WTC11 (cell line): ENCODE data around the gene CFAP97. TPM values are rescaled to one million over a fixed set of nuclear protein-coding genes. Genes with fewer than 3 reads are reported as not detected.

Source experiments
- ATAC-seq: fragments of 200-7000 bp; cut with Tn5 transposase; 2 replicates; pipeline ENCODE4 v1.10.0; 2021; ENCODE audit warnings: mild to moderate bottlenecking, moderate library complexity
- CTCF ChIA-PET: fragments of 300-600 bp; sonication (Branson Sonifier 250); formaldehyde crosslinking; loops from one replicate; lab custom pipeline; 2021; ENCODE audit warnings: antibody characterized with exemption; lab: Charles Lee
- POLR2A ChIA-PET: fragments of 350-600 bp; sonication (Branson Sonifier 250); formaldehyde crosslinking; loops from one replicate; lab custom pipeline; 2021; ENCODE audit warnings: antibody characterized with exemption; lab: Charles Lee
- DNase-seq: peaks from one replicate; pipeline ENCODE4 v3.0.0; 2021; ENCODE audit warnings: low spot score
- H3K27ac Mint-ChIP-seq: 2 replicates; pipeline ENCODE4 v1.8.0; 2021; ENCODE audit warnings: mixed read lengths
- H3K27me3 Mint-ChIP-seq: 2 replicates; pipeline ENCODE4 v1.8.0; 2021; ENCODE audit warnings: low read depth, mild to moderate bottlenecking, moderate library complexity, mixed read lengths
- H3K36me3 Mint-ChIP-seq: 2 replicates; pipeline ENCODE4 v1.8.0; 2021; ENCODE audit warnings: mixed read lengths
- H3K4me1 Mint-ChIP-seq: 2 replicates; pipeline ENCODE4 v1.8.0; 2022; ENCODE audit warnings: mixed read lengths
- H3K4me3 Mint-ChIP-seq: 2 replicates; pipeline ENCODE4 v1.8.0; 2021; ENCODE audit warnings: mild to moderate bottlenecking, moderate library complexity, mixed read lengths
- H3K9me3 Mint-ChIP-seq: 2 replicates; pipeline ENCODE4 v1.8.0; 2021; ENCODE audit warnings: mixed read lengths
- ARID4B ChIP-seq: sonication (generic); formaldehyde crosslinking; IDR thresholded peaks from 2 replicates; pipeline ENCODE4 v1.8.0; 2023; ENCODE audit warnings: missing genetic modification reagents, mild to moderate bottlenecking, borderline replicate concordance
- ATF1 ChIP-seq: sonication (generic); formaldehyde crosslinking; IDR thresholded peaks from 2 replicates; pipeline ENCODE4 v1.8.1; 2023; ENCODE audit warnings: mild to moderate bottlenecking, moderate library complexity, missing genetic modification reagents
- ATF2 ChIP-seq: sonication (generic); formaldehyde crosslinking; IDR thresholded peaks from 2 replicates; pipeline ENCODE4 v1.8.1; 2022; ENCODE audit warnings: low read depth, missing genetic modification reagents, borderline replicate concordance
- CBFB ChIP-seq: sonication (generic); formaldehyde crosslinking; IDR thresholded peaks from 2 replicates; pipeline ENCODE4 v1.8.1; 2022; ENCODE audit warnings: mild to moderate bottlenecking, low read depth, missing genetic modification reagents
- CTCF ChIP-seq: fragments of 200-600 bp; IDR thresholded peaks from 2 replicates; pipeline ENCODE4 v1.8.0; 2022; ENCODE audit warnings: antibody characterized with exemption
- E2F5 ChIP-seq: sonication (generic); formaldehyde crosslinking; IDR thresholded peaks from 2 replicates; pipeline ENCODE4 v1.8.1; 2022; ENCODE audit warnings: mild to moderate bottlenecking, moderate library complexity, missing genetic modification reagents
- EMX1 ChIP-seq: fragments of 250-450 bp; sonication (Bioruptor Pico); IDR thresholded peaks from 2 replicates; pipeline ENCODE4 v1.8.0; 2021; ENCODE audit warnings: mild to moderate bottlenecking
- FOXK1 ChIP-seq: sonication (generic); formaldehyde crosslinking; IDR thresholded peaks from 2 replicates; pipeline ENCODE4 v1.8.0; 2022; ENCODE audit warnings: mild to moderate bottlenecking, moderate library complexity, missing genetic modification reagents
- JUN ChIP-seq: sonication (generic); formaldehyde crosslinking; IDR thresholded peaks from 2 replicates; pipeline ENCODE4 v1.8.0; 2023; ENCODE audit warnings: mild to moderate bottlenecking, missing genetic modification reagents
- MLX ChIP-seq: sonication (generic); formaldehyde crosslinking; IDR thresholded peaks from 2 replicates; pipeline ENCODE4 v1.8.1; 2023; ENCODE audit warnings: mild to moderate bottlenecking, missing genetic modification reagents, moderate library complexity
- MYBL2 ChIP-seq: sonication (generic); formaldehyde crosslinking; IDR thresholded peaks from 2 replicates; pipeline ENCODE4 v1.8.1; 2023; ENCODE audit warnings: mild to moderate bottlenecking, moderate library complexity, missing genetic modification reagents
- NFYB ChIP-seq: sonication (generic); formaldehyde crosslinking; conservative IDR thresholded peaks from 2 replicates; pipeline ENCODE4 v1.8.0; 2022; ENCODE audit warnings: low read depth, missing genetic modification reagents
- SP1 ChIP-seq: sonication (generic); formaldehyde crosslinking; conservative IDR thresholded peaks from 2 replicates; pipeline ENCODE4 v1.8.1; 2022; ENCODE audit warnings: missing genetic modification reagents
- USF2 ChIP-seq: sonication (generic); formaldehyde crosslinking; IDR thresholded peaks from 2 replicates; pipeline ENCODE4 v1.8.1; 2023; ENCODE audit warnings: mild to moderate bottlenecking, missing genetic modification reagents, moderate library complexity
- ZBTB43 ChIP-seq: sonication (generic); formaldehyde crosslinking; IDR thresholded peaks from 2 replicates; pipeline ENCODE4 v1.8.1; 2023; ENCODE audit warnings: mild to moderate bottlenecking, missing genetic modification reagents
- ZNF121 ChIP-seq: sonication (generic); formaldehyde crosslinking; IDR thresholded peaks from 2 replicates; pipeline ENCODE4 v1.8.0; 2023; ENCODE audit warnings: missing genetic modification reagents
- ZNF138 ChIP-seq: sonication (generic); formaldehyde crosslinking; conservative IDR thresholded peaks from 2 replicates; pipeline ENCODE4 v1.8.1; 2022; ENCODE audit warnings: mild to moderate bottlenecking, moderate library complexity, missing genetic modification reagents
- ZNF425 ChIP-seq: fragments of 250-450 bp; sonication (Bioruptor Pico); conservative IDR thresholded peaks from 2 replicates; pipeline ENCODE4 v1.9.0; 2021; ENCODE audit warnings: mild to moderate bottlenecking
- total RNA-seq: library from RNA; stranded (reverse); gene quantifications from 3 replicates; pipeline ENCODE4 v1.2.3, GENCODE V29; 2021

CFAP97 gene
- total RNA-seq, 1 experiment from 2014 or later, result 40.3 TPM

GRCh38 chr4:185141777-185142176 lies 62.0 kb downstream of the CFAP97 start (continued):
- TF ChIP-seq CTCF, result no peak
- no peak for TF ChIP-seq ARID4B (CRISPR knock-in tag)
- TF ChIP-seq NFYB (CRISPR knock-in tag), result no peak
- TF ChIP-seq ATF1, result no peak
- TF ChIP-seq E2F5, result no peak
- TF ChIP-seq ZNF121, result no peak
- no peak for TF ChIP-seq EMX1
- TF ChIP-seq, all 79 proteins: peak for 0

- no peak for DNase-seq
- no peaks in the 10 kb centered on the region for H3K36me3 Mint-ChIP-seq
- no peak overlapping the region for H3K4me3 Mint-ChIP-seq
- no peaks in the 10 kb centered on the region for H3K9me3 Mint-ChIP-seq
- H3K27ac Mint-ChIP-seq, result no peak overlapping the region
- ChIA-PET CTCF (interaction anchor here (0.7 kb wide), 2 partner anchors 42 to 120 kb away, joined by 3 to 5 read pairs; no protein-coding TSS in a partner anchor), POLR2A (no interaction called here)
- peaks cover 5% of the 10 kb centered on the region; the same call in 1 of the 2 replicates for H3K27me3 Mint-ChIP-seq
- H3K4me1 Mint-ChIP-seq, result peaks cover 22% of the 10 kb centered on the region
- ATAC-seq, result no peak
- TF ChIP-seq ZBTB43 (CRISPR knock-in tag), result no peak
- no peak for TF ChIP-seq ZNF138 (CRISPR knock-in tag)
- no peak for TF ChIP-seq JUN (CRISPR knock-in tag)
- no peak for TF ChIP-seq SP1 (CRISPR knock-in tag)
- no peak for TF ChIP-seq USF2 (CRISPR knock-in tag)
- TF ChIP-seq MLX (CRISPR knock-in tag), result no peak
- TF ChIP-seq FOXK1 (CRISPR knock-in tag), result no peak
- no peak for TF ChIP-seq ZNF425
- TF ChIP-seq CBFB (CRISPR knock-in tag), result no peak
- no peak for TF ChIP-seq MYBL2
- TF ChIP-seq ARID4B (CRISPR knock-in tag), result no peak
- TF ChIP-seq ATF2 (CRISPR knock-in tag), result no peak
These were observed 64.1 kb downstream of the CFAP97 start for GRCh38 chr4:185139736-185140135.
